HepG2 (cell line): ENCODE data around the gene ZSCAN4. TPM values are rescaled to one million over a fixed set of nuclear protein-coding genes. Genes with fewer than 3 reads are reported as not detected.

ENCODE experiments used
- ARNTL ChIP-seq: sonication (generic); formaldehyde crosslinking; IDR thresholded peaks from 2 replicates; pipeline ENCODE4 v1.4.0; 2020; ENCODE audit warnings: mild to moderate bottlenecking, missing genetic modification reagents
- GABPA ChIP-seq, 2 experiments: IDR thresholded peaks; 2 replicates each; pipeline ENCODE4 v1.6.1; 2011 to 2016; ENCODE audit warnings: low read depth in 2 of 2, low read length in 1 of 2, missing biosample characterization in 1 of 2, missing genetic modification characterization in 1 of 2
- GTF3A ChIP-seq: sonication (generic); formaldehyde crosslinking; conservative IDR thresholded peaks from 2 replicates; pipeline ENCODE4 v1.4.0; 2020; ENCODE audit warnings: mild to moderate bottlenecking, missing genetic modification reagents
- HCFC1 ChIP-seq: fragments of 150-350 bp; IDR thresholded peaks from 2 replicates; pipeline ENCODE4 v1.6.1; 2014; ENCODE audit warnings: low read depth, low read length
- HOXA3 ChIP-seq: sonication (generic); formaldehyde crosslinking; IDR thresholded peaks from 2 replicates; pipeline ENCODE4 v1.5.0; 2020; ENCODE audit warnings: missing genetic modification reagents
- MAF1 ChIP-seq: sonication (generic); formaldehyde crosslinking; IDR thresholded peaks from 2 replicates; pipeline ENCODE4 v1.5.0; 2020; ENCODE audit warnings: missing genetic modification reagents, borderline replicate concordance
- STAG1 ChIP-seq: sonication (generic); formaldehyde crosslinking; IDR thresholded peaks from 2 replicates; pipeline ENCODE4 v1.4.0; 2020; ENCODE audit warnings: missing genetic modification reagents
- YEATS4 ChIP-seq: sonication (generic); formaldehyde crosslinking; IDR thresholded peaks from 2 replicates; pipeline ENCODE4 v1.4.0; 2020; ENCODE audit warnings: missing genetic modification reagents, borderline replicate concordance
- ZNF12 ChIP-seq: sonication (generic); formaldehyde crosslinking; IDR thresholded peaks from 2 replicates; pipeline ENCODE4 v1.5.0; 2020; ENCODE audit warnings: missing genetic modification reagents
- ZNF614 ChIP-seq: IDR thresholded peaks from 2 replicates; pipeline ENCODE4 v1.6.1; 2018; ENCODE audit warnings: missing biosample characterization, missing genetic modification reagents, inconsistent platforms, borderline replicate concordance
- polyA plus RNA-seq, 8 experiments: library from polyadenylated mRNA; depleted of rRNA in 3 of 8; stranded (reverse) in 7 of 8; unstranded in 1 of 8; fragments of >200 nt; fragmentation: Illumina TruSeq in 4 of 8; extraction: Trizol in 4 of 8; gene quantifications; 2 replicates each; pipeline versions ENCODE4 v1.2.1 to v1.2.3, GENCODE V29; 2011 to 2016; ENCODE audit warnings: low read depth in 4 of 8, missing spikeins in 1 of 8, mixed read lengths in 1 of 8; ENCODE audit not compliant: insufficient read depth in 1 of 8
- total RNA-seq, 5 experiments: library from RNA; depleted of rRNA; stranded (reverse); fragments of >200 nt; fragmentation: Illumina TruSeq; extraction: Trizol; gene quantifications; 2 replicates each; pipeline ENCODE4 v1.2.3, GENCODE V29; 2016; ENCODE audit warnings: low read depth in 1 of 5
- TF ChIP-seq, protein P1 (sequence below): IDR thresholded peaks from 2 replicates; pipeline ENCODE4 v1.6.1; 2016; ENCODE audit warnings: missing biosample characterization, missing genetic modification reagents, low read depth
- TF ChIP-seq, protein P2 (sequence below): sonication (generic); formaldehyde crosslinking; IDR thresholded peaks from 2 replicates; pipeline ENCODE4 v1.4.0; 2020; ENCODE audit warnings: low read depth, mild to moderate bottlenecking, missing genetic modification reagents
- TF ChIP-seq, protein P3 (sequence below): sonication (generic); formaldehyde crosslinking; IDR thresholded peaks from 2 replicates; pipeline ENCODE4 v1.4.0; 2020; ENCODE audit warnings: mild to moderate bottlenecking, missing genetic modification reagents, borderline replicate concordance
- TF ChIP-seq, protein P4 (sequence below): IDR thresholded peaks from 2 replicates; pipeline ENCODE4 v1.6.1; 2016; ENCODE audit warnings: low read depth, borderline replicate concordance
- TF ChIP-seq, protein P5 (sequence below): sonication (generic); formaldehyde crosslinking; IDR thresholded peaks from 2 replicates; pipeline ENCODE4 v1.4.0; 2020; ENCODE audit warnings: missing genetic modification reagents, borderline replicate concordance

ZSCAN4 gene
- total and polyA plus RNA-seq, 2 of the 13 experiments (the other 11 are each of a cell fraction or from before 2014, with no cell fraction given): 0.60 to 0.73 TPM

DNA sequence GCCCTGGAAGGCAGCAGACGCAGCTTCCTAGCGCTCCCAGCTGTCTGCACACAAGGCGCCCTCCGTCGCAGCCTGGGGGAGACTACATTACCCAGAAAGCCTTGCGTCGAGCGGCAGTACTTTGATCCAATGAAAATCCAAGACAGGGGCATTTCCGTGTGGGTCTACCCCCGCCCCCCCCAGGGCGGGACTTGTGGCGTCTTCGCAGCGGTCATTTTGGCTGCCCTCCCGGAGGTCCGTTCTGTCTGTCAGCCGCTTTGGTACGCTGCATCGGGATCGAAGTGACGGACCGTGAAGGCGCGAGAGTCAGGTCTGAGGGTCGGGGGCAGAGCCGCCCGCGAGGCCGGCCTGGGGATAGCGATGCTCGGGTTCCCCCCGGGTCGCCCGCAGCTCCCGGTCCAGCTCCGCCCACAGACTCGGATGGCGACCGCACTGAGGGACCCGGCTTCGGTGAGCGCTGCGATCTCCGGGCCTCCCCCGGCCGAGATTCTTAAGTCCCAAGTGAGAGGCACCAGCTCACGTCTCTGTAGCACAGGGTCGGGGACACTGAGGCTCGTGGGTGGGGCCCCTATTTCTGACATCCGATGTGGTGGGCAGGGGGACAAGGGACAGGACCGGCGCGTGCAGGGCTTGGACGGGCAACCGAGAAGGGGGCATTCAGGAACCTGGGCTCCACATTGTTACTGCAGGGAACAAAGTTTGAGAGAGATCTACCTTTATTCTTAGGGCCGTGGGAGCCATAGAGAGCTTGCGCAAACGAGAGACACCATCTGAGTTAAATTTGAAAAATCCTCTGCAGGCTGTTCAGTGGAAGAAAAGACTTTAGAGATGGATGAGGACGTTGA lies 35.5 kb upstream of the ZSCAN4 start, which contains the start of gene ZNF211 (continued):
- TF ChIP-seq, protein P1, sequence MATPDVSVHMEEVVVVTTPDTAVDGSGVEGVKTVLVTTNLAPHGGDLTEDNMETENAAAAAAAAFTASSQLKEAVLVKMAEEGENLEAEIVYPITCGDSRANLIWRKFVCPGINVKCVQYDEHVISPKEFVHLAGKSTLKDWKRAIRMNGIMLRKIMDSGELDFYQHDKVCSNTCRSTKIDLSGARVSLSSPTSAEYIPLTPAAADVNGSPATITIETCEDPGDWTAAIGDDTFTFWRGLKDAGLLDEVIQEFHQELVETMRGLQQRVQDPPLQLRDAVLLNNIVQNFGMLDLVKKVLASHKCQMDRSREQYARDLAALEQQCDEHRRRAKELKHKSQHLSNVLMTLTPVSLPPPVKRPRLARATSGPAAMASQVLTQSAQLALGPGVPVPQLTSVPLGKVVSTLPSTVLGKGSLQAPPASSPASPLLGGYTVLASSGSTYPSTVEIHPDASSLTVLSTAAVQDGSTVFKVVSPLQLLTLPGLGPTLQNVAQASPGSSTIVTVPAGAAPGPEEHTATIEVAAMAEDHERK (CRISPR knock-in tag): 0 out of 2 replicates have a peak, but pooled peaks have one; percentile 50
- TF ChIP-seq HOXA3 (CRISPR knock-in tag) (peak; percentile 79; the same call in 1 of the 2 replicates), ZNF614 (peak; percentile 59; the same call in 1 of the 2 replicates), GABPA (IDR thresholded peaks at IDR 0.05; ENCODE audit: low read depth, low read length) (peak; percentile 79), GABPA (CRISPR knock-in tag; IDR thresholded peaks at IDR 0.05; ENCODE audit: low read depth) (peak; percentile 96), ZNF12 (no peak), MAF1 (CRISPR knock-in tag) (0 out of 2 replicates have a peak, but pooled peaks have one; percentile 46), ARNTL (no peak), STAG1 (no peak), GTF3A (CRISPR knock-in tag) (no peak; the same call in 1 of the 2 replicates), YEATS4 (peak; percentile 70; the same call in 1 of the 2 replicates), HCFC1 (peak; percentile 94)
- TF ChIP-seq, protein P2, sequence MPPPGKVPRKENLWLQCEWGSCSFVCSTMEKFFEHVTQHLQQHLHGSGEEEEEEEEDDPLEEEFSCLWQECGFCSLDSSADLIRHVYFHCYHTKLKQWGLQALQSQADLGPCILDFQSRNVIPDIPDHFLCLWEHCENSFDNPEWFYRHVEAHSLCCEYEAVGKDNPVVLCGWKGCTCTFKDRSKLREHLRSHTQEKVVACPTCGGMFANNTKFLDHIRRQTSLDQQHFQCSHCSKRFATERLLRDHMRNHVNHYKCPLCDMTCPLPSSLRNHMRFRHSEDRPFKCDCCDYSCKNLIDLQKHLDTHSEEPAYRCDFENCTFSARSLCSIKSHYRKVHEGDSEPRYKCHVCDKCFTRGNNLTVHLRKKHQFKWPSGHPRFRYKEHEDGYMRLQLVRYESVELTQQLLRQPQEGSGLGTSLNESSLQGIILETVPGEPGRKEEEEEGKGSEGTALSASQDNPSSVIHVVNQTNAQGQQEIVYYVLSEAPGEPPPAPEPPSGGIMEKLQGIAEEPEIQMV: 0 out of 2 replicates have a peak, but pooled peaks have one; percentile 39
- TF ChIP-seq, protein P3, sequence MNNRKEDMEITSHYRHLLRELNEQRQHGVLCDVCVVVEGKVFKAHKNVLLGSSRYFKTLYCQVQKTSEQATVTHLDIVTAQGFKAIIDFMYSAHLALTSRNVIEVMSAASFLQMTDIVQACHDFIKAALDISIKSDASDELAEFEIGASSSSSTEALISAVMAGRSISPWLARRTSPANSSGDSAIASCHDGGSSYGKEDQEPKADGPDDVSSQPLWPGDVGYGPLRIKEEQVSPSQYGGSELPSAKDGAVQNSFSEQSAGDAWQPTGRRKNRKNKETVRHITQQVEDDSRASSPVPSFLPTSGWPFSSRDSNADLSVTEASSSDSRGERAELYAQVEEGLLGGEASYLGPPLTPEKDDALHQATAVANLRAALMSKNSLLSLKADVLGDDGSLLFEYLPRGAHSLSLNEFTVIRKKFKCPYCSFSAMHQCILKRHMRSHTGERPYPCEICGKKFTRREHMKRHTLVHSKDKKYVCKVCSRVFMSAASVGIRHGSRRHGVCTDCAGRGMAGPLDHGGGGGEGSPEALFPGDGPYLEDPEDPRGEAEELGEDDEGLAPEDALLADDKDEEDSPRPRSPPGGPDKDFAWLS: no peak
- TF ChIP-seq, protein P4, sequence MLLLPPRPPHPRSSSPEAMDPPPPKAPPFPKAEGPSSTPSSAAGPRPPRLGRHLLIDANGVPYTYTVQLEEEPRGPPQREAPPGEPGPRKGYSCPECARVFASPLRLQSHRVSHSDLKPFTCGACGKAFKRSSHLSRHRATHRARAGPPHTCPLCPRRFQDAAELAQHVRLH: 0 out of 2 replicates have a peak, but pooled peaks have one; percentile 71
- TF ChIP-seq, protein P5, sequence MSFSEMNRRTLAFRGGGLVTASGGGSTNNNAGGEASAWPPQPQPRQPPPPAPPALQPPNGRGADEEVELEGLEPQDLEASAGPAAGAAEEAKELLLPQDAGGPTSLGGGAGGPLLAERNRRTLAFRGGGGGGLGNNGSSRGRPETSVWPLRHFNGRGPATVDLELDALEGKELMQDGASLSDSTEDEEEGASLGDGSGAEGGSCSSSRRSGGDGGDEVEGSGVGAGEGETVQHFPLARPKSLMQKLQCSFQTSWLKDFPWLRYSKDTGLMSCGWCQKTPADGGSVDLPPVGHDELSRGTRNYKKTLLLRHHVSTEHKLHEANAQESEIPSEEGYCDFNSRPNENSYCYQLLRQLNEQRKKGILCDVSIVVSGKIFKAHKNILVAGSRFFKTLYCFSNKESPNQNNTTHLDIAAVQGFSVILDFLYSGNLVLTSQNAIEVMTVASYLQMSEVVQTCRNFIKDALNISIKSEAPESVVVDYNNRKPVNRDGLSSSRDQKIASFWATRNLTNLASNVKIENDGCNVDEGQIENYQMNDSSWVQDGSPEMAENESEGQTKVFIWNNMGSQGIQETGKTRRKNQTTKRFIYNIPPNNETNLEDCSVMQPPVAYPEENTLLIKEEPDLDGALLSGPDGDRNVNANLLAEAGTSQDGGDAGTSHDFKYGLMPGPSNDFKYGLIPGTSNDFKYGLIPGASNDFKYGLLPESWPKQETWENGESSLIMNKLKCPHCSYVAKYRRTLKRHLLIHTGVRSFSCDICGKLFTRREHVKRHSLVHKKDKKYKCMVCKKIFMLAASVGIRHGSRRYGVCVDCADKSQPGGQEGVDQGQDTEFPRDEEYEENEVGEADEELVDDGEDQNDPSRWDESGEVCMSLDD: no peak
